ENCODE results near the gene PF4V1.
"Not testable (repeated sequence)": the region's sequence is repeated elsewhere in the genome, so short reads cannot be mapped to it uniquely, and the experiment has no call there.

PF4V1 gene

GRCh38 chr4:73895201-73896175 lies 42.4 kb downstream of the PF4V1 start:
- DNase-seq (ENCODE audit: low spot score): no peak
- no peak for TF ChIP-seq CTCF (IDR thresholded peaks at IDR 0.05; ENCODE audit: extremely low read depth, missing control alignments)

- DNase-seq (ENCODE audit: low spot score): no peak
- TF ChIP-seq CTCF (IDR thresholded peaks at IDR 0.05; ENCODE audit: extremely low read depth, missing control alignments): no peak
These were observed 43.3 kb downstream of the PF4V1 start for GRCh38 chr4:73896416-73896815.

GRCh38 chr4:73897380-73898136 lies 44.5 kb downstream of the PF4V1 start:
- TF ChIP-seq CTCF (IDR thresholded peaks at IDR 0.05; ENCODE audit: extremely low read depth, missing control alignments): no peak
- no peak for DNase-seq (ENCODE audit: low spot score)

GRCh38 chr4:73899338-73899737 lies 46.2 kb downstream of the PF4V1 start:
- not testable (repeated sequence) for DNase-seq (ENCODE audit: low spot score)

- DNase-seq (ENCODE audit: low spot score): no peak
- no peak for TF ChIP-seq CTCF (IDR thresholded peaks at IDR 0.05; ENCODE audit: extremely low read depth, missing control alignments)
These were observed 47.9 kb downstream of the PF4V1 start for GRCh38 chr4:73901031-73901430.

- TF ChIP-seq CTCF (IDR thresholded peaks at IDR 0.05; ENCODE audit: extremely low read depth, missing control alignments): no peak
- DNase-seq (ENCODE audit: low spot score): no peak
These were observed 49.0 kb downstream of the PF4V1 start for GRCh38 chr4:73902038-73902637.

- TF ChIP-seq CTCF (IDR thresholded peaks at IDR 0.05; ENCODE audit: extremely low read depth, missing control alignments): no peak
- DNase-seq (ENCODE audit: low spot score): no peak
These were observed 49.9 kb downstream of the PF4V1 start for GRCh38 chr4:73902817-73903547.

Measured in GM20000 (cell line).